MCF 10A (cell line): ENCODE measurements around the gene GSK3B. TPM values are rescaled to one million over a fixed set of nuclear protein-coding genes. Genes with fewer than 3 reads are reported as not detected.

ENCODE experiments used
- BruUV-seq: library from RNA; stranded (reverse); fragments of 400-500 nt; replicated peaks from 2 replicates; lab custom pipeline; 2021; lab: Mats Ljungman, UMichigan
- CTCF ChIA-PET: fragments of 300-600 bp; sonication (Branson Sonifier 250); formaldehyde crosslinking; extraction: SDS; loops from one replicate; lab custom pipeline; 2021; ENCODE audit warnings: antibody characterized with exemption, inconsistent platforms; lab: Yijun Ruan, JAX
- POLR2A ChIA-PET: fragments of 300-600, 350-650 bp; sonication (Branson Sonifier 250); formaldehyde crosslinking; extraction: SDS; loops from one replicate; lab custom pipeline; 2020; ENCODE audit warnings: antibody characterized with exemption, inconsistent platforms; lab: Yijun Ruan, JAX
- DNase-seq: peaks from one replicate; pipeline ENCODE4 v3.0.0-alpha.2; 2018; ENCODE audit not compliant: unreplicated experiment
- H3K27ac Mint-ChIP-seq: one replicate; pipeline ENCODE4 v1.8.0; 2022; ENCODE audit warnings: mild to moderate bottlenecking, low read depth, mixed read lengths; ENCODE audit not compliant: unreplicated experiment
- H3K27me3 Mint-ChIP-seq: one replicate; pipeline ENCODE4 v1.8.0; 2022; ENCODE audit warnings: mixed read lengths; ENCODE audit not compliant: insufficient read depth, unreplicated experiment
- H3K36me3 Mint-ChIP-seq: one replicate; pipeline ENCODE4 v1.8.0; 2022; ENCODE audit warnings: mild to moderate bottlenecking, moderate library complexity, mixed read lengths; ENCODE audit not compliant: insufficient read depth, unreplicated experiment
- H3K4me1 Mint-ChIP-seq: one replicate; pipeline ENCODE4 v1.8.0; 2022; ENCODE audit warnings: mixed read lengths; ENCODE audit not compliant: insufficient read depth, unreplicated experiment
- H3K4me3 Mint-ChIP-seq: one replicate; pipeline ENCODE4 v1.8.0; 2022; ENCODE audit warnings: mild to moderate bottlenecking, moderate library complexity, mixed read lengths; ENCODE audit not compliant: unreplicated experiment
- H3K9me3 Mint-ChIP-seq: one replicate; pipeline ENCODE4 v1.8.0; 2022; ENCODE audit warnings: mixed read lengths; ENCODE audit not compliant: unreplicated experiment
- CTCF ChIP-seq: fragments of 200-600 bp; IDR thresholded peaks from one replicate; pipeline ENCODE4 v1.8.0; 2022; ENCODE audit warnings: antibody characterized with exemption, mild to moderate bottlenecking; ENCODE audit not compliant: unreplicated experiment
- intact Hi-C: fragments of 100-400 bp; cut with micrococcal nuclease; formaldehyde crosslinking; loops from 2 replicates; pipeline ENCODE4 v1.14.1; 2022
- total RNA-seq: library from RNA; stranded (reverse); gene quantifications from 2 replicates; pipeline ENCODE4 v1.2.3, GENCODE V29; 2022

The GSK3B gene
- total RNA-seq, 1 experiment from 2014 or later, result 71.5 TPM

- no peak for DNase-seq
- no peaks in the 10 kb centered on the region for H3K4me1 Mint-ChIP-seq
- H3K36me3 Mint-ChIP-seq, result no peaks in the 10 kb centered on the region
- TF ChIP-seq CTCF, result no peak
- no peak overlapping the region for H3K27ac Mint-ChIP-seq
- intact Hi-C loops, result no loop called here
- POLR2A ChIA-PET, result interaction anchor here (0.8 to 2.7 kb wide), 2 partner anchors 15 to 72 kb away, joined by 3 to 11 read pairs; no protein-coding TSS in a partner anchor
- BruUV-seq, result no TSS peak
- no peaks in the 10 kb centered on the region for H3K9me3 Mint-ChIP-seq
- H3K27me3 Mint-ChIP-seq, result no peaks in the 10 kb centered on the region
- CTCF ChIA-PET, result no interaction called here
- H3K4me3 Mint-ChIP-seq, result no peak overlapping the region
These were observed 35.7 kb upstream of the GSK3B start for GRCh38 chr3:120129718-120130513.

GRCh38 chr3:120129051-120129450 lies 34.8 kb upstream of the GSK3B start:
- intact Hi-C loops, result no loop called here
- Mint-ChIP-seq H3K4me1 (no peaks in the 10 kb centered on the region), H3K4me3 (no peak overlapping the region), H3K36me3 (no peaks in the 10 kb centered on the region), H3K27ac (no peak overlapping the region), H3K9me3 (no peaks in the 10 kb centered on the region), H3K27me3 (no peaks in the 10 kb centered on the region)
- no TSS peak for BruUV-seq
- TF ChIP-seq CTCF, result no peak
- no peak for DNase-seq
- POLR2A ChIA-PET, result interaction anchor here (0.7 to 2.7 kb wide), 4 partner anchors 15 to 34 kb away, joined by 3 to 11 read pairs (median 5); no protein-coding TSS in a partner anchor
- CTCF ChIA-PET, result no interaction called here

GRCh38 chr3:120125992-120126391 lies 31.7 kb upstream of the GSK3B start:
- ChIA-PET CTCF (interaction anchor here (0.7 kb wide), 1 partner anchor 38 kb away, joined by 3 read pairs; no protein-coding TSS in a partner anchor), POLR2A (interaction anchor here (0.8 to 2.0 kb wide), 6 partner anchors 8 to 44 kb away, joined by 3 to 12 read pairs (median 4); partner anchors contain the start of gene GSK3B)
- no peak overlapping the region for H3K27ac Mint-ChIP-seq

More at GRCh38 chr3:120125992-120126391, 31.7 kb upstream of the GSK3B start:
- Mint-ChIP-seq H3K4me3 (no peak overlapping the region), H3K27me3 (no peaks in the 10 kb centered on the region), H3K36me3 (no peaks in the 10 kb centered on the region), H3K9me3 (peaks cover 6% of the 10 kb centered on the region), H3K4me1 (no peaks in the 10 kb centered on the region)
- TF ChIP-seq CTCF, result no peak
- no peak for DNase-seq
- intact Hi-C loops, result no loop called here
- BruUV-seq, result no TSS peak
